ENCODE measurements around the gene TTC29.

The TTC29 gene

GRCh38 chr4:146945556-146946374, at the start of gene TTC29:
TTC29 (minus strand) TSS chr4:146945864; CDS start chr4:146939895, 5,969 bp downstream.
- DNase-seq: peak; percentile 93

- DNase-seq: no peak
Measured at GRCh38 chr4:146981651-146982050, 36.0 kb upstream of the TTC29 start.

DNA sequence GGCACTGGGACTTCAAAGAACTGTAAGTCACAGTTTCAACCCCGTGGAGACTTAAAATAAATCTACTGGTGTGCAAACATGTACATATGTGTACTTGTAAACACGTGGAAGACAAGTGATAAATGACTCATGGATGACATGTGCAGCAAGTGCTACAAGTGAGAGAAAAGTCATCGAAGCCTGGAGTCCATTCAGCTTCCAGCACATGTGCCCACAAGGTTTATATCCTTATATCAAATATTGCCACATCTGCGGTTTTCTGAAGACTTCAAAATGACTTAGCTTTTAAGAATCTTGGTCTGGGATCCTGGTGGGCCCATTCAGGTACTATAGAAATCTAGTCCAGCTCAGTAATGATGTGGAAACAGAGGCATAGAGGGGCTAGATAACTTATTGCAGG, 33.0 kb upstream of the TTC29 start:
- DNase-seq: no peak

DNA sequence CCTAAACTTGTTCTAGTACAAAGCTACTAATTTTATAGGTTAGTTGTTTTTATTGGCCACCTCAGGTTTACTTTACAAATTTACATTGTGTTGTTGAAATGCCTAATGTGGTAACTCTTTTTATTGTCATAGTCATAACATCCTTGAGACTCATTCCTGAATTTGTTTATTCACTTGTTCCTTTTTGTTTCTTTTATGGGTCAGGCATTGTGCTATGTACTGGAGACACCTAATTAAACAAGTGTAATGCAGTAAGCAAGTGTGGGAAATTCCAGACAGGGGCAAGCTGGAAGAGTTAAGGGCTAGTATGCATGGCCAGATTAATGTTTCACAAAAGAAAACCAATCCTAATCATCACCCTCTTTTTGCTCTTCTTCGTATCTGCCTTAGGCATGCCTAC, 30.5 kb upstream of the TTC29 start:
- DNase-seq: no peak

- no peak for DNase-seq
Measured at GRCh38 chr4:146975527-146975926, 29.9 kb upstream of the TTC29 start.

GRCh38 chr4:146975036-146975435, 29.4 kb upstream of the TTC29 start:
- no peak for DNase-seq

- DNase-seq: no peak
Measured at GRCh38 chr4:146972036-146972435, 26.4 kb upstream of the TTC29 start.

GRCh38 chr4:146969126-146969525, 23.5 kb upstream of the TTC29 start:
- DNase-seq: no peak

- no peak for DNase-seq
Measured at GRCh38 chr4:146960634-146961033, 15.0 kb upstream of the TTC29 start.

GRCh38 chr4:146959692-146960091, 14.0 kb upstream of the TTC29 start:
- DNase-seq: no peak

- DNase-seq: no peak
Measured at GRCh38 chr4:146957237-146957636, 11.6 kb upstream of the TTC29 start.

- DNase-seq: no peak
Measured at GRCh38 chr4:146952896-146953295, 7.2 kb upstream of the TTC29 start.

DNA sequence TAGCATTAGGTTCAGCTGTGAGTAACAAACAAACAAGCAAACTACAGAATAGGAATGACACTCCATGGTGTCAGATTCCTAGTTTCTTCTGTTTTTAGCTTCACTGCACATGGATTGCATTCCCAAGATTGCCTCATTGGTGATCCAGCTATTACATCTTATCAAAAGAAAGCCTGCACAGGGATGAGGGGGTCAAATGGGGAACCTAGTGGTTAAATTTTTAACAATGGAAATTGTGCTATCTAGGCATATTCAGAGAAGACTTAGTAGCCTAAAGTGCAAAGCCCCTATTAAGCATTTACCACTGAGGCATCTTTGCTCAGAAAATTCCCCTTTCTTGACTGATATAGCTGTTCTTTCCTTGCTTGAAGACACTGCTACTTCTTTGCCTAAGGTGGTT, 3.9 kb upstream of the TTC29 start:
- DNase-seq: no peak

GRCh38 chr4:146943691-146944375, 1.8 kb downstream of the TTC29 start:
- DNase-seq: no peak

- no peak for DNase-seq
Measured at GRCh38 chr4:146932116-146932515, 13.5 kb downstream of the TTC29 start.

GRCh38 chr4:146930673-146931072, 15.0 kb downstream of the TTC29 start:
- DNase-seq: no peak

DNA sequence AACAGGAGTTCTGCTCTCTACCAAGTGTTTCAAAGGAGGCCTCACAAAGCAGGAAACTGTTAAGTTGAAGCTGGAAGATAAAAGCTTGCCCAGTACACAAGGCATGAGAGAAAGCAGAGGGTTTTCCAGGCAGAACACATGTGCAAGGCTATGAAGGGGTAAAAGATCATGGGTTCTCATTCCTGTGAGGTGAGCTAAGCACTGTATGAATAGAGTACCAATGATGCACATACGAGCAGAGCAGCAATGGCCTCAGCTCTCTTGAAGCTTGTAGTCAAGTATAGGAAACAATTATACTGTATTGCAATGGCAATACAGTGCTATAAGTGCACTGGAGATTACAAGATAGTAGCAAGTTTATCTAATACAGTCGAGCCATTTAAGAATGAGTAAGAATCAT, 18.0 kb downstream of the TTC29 start:
- no peak for DNase-seq

DNA sequence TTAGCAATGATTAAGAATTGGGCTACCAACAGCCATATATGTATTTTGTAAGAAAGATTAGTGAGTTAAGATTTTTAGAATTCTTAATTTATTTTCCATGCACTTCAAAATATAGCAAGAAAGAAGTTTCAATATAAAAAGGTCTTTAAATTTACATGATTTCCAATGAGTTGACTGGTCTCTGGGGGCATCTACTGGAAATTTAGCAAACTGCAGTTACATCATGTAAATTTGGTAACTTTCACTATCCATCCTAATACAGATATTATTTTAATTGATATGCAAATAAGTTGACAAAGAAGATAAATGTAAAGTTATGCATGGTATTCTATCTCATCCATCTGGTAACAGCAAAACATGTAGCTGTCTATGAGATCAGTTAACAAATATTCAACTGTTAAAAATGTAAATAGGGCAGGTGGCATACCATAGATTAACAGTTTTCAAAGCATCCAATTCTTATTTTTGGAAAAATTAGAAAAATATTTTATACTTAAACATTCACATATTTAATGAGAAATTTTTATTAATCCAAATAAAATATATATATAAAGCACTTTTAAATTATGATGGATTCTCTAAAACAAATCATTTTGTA, 29.1 kb downstream of the TTC29 start:
- peak; percentile 4 for DNase-seq

GRCh38 chr4:146915132-146915531, 30.5 kb downstream of the TTC29 start:
- no peak for DNase-seq

DNA sequence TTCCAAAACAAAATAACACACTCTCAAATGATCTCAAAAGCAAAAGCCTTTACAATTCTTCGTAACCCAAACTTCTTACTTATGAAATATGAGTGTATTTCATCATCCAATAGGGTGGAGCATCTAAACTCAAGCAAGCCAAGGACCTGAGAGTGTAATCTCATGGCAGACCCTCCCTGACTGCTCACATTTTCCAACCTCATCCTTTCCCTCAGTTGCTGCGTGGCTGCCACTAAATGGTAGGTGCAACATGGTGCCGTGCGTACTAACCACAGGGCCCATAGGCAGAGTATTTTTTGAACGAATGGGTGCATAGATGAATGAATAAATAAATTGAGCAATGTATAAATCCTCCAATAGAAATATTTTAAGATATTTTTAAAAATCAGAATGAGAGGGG, 45.4 kb downstream of the TTC29 start:
- DNase-seq: no peak

DNA sequence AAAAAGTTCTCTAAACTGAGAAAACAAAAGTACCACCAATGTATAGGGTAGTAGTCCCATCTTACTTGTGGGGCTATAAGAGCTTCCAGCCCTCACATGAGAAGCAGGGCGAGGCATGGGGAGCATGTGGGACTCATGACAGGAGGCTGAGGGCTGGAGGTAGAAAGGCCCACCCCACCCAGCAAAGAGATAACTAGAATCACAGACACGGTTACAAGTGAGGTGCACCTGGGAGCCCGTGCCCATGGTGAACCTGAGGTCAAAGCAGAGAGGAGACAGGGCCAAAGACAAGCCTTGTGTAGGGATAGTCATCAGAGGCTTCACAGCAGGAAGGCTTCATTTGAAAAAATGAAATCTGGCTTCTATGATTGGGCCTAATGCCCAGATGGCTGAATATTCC, 55.4 kb downstream of the TTC29 start:
- DNase-seq: no peak

DNA sequence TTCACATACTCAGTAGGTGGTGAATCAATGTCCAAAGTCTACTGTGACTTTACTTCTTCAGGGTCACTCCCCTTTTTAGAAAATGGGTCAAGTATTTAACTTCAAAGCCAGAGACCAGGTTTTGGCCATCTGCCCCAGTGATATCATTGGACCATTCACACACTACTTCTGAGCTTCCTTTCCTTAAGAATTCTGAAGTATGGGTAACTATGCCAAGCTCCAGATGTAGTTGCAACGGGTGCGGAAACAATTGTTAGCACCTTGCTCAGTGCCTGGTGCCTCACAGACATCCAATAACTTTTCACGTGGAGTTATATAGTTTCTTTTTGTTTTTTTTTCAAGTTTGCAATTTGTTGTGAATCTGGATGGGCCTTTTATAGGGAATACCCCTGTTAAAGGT, 62.6 kb downstream of the TTC29 start:
- no peak for DNase-seq

- no peak for DNase-seq
Measured at GRCh38 chr4:146857298-146857697, 88.4 kb downstream of the TTC29 start.

DNA sequence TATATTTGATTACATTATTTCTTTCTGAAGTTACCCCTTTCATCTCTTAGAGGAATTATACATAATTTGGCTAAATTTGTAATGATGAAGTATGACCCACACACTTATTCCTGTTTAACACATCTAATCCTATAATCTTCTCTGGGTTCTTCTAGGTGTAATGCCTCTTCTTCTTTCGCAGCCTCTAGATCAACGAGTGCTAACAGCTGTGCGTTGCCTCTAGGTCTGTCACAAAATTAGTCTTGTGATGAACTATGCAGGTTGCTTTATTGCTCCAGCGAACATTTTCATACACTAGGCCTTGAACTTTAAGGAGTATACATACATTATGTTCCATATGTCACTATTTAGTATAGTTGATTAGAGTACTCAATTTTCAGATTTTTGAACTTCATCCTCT, 89.9 kb downstream of the TTC29 start:
- DNase-seq: no peak

Measured in stimulated activated CD4-positive, alpha-beta T cell treated with anti-CD3 and anti-CD28 coated beads, Interleukin-15, amount 100 ng/mL, for 24 hours (primary cell).